Cardiac muscle cell (in vitro differentiated cells and primary cell): ENCODE data around the gene DUSP14. TPM values are rescaled to one million over a fixed set of nuclear protein-coding genes. Genes with fewer than 3 reads are reported as not detected.

Source experiments
- DNase-seq, 2 donors: peaks; one replicate each; pipeline versions ENCODE4 v3.0.0 to v3.0.0-alpha.2; 2010 to 2017; ENCODE audit warnings: low read depth in 1 of 2, low spot score in 1 of 2
- H3K27ac ChIP-seq: fragments of 200-600 bp; sonication (generic); 2 replicates; pipeline ENCODE4 v1.5.1; 2016
- H3K27me3 ChIP-seq: fragments of 200-600 bp; sonication (generic); 2 replicates; pipeline ENCODE4 v1.6.0; 2016; ENCODE audit warnings: control low read depth
- H3K36me3 ChIP-seq: fragments of 200-600 bp; sonication (generic); 2 replicates; pipeline ENCODE4 v1.5.1; 2016; ENCODE audit warnings: control low read depth
- H3K4me1 ChIP-seq: fragments of 200-600 bp; sonication (generic); 2 replicates; pipeline ENCODE4 v1.8.1; 2017; ENCODE audit warnings: low read depth, mild to moderate bottlenecking, mixed run types
- H3K4me3 ChIP-seq: fragments of 200-600 bp; sonication (generic); 2 replicates; pipeline ENCODE4 v1.5.1; 2016; ENCODE audit warnings: mild to moderate bottlenecking
- H3K9me3 ChIP-seq: fragments of 200-600 bp; sonication (generic); 2 replicates; pipeline ENCODE4 v1.5.1; 2017; ENCODE audit warnings: low read depth, mild to moderate bottlenecking, control low read depth
- polyA plus RNA-seq: library from polyadenylated mRNA; unstranded; fragments of >200 nt; fragmentation: Nextera tagmentation; extraction: Ambion mirVana; gene quantifications from 2 replicates; pipeline ENCODE4 v1.2.1, GENCODE V29; 2016
- total RNA-seq: library from RNA; depleted of rRNA; stranded (reverse); fragments of >200 nt; gene quantifications from 2 replicates; pipeline ENCODE4 v1.2.3, GENCODE V29; 2016
- TF ChIP-seq, protein P1 (sequence below): IDR thresholded peaks from 2 replicates; pipeline ENCODE4 v1.5.1; 2012; ENCODE audit warnings: low read depth, mild to moderate bottlenecking, low read length

The DUSP14 gene
- total and polyA plus RNA-seq, 2 experiments from 2014 or later: 23.0 to 29.7 TPM

- no peak for DNase-seq
- Histone ChIP-seq H3K9me3 (no peaks in the 10 kb centered on the region), H3K36me3 (no peaks in the 10 kb centered on the region), H3K27ac (no peak overlapping the region), H3K4me3 (no peak overlapping the region), H3K4me1 (no peaks in the 10 kb centered on the region), H3K27me3 (no peaks in the 10 kb centered on the region)
- TF ChIP-seq, protein P1, sequence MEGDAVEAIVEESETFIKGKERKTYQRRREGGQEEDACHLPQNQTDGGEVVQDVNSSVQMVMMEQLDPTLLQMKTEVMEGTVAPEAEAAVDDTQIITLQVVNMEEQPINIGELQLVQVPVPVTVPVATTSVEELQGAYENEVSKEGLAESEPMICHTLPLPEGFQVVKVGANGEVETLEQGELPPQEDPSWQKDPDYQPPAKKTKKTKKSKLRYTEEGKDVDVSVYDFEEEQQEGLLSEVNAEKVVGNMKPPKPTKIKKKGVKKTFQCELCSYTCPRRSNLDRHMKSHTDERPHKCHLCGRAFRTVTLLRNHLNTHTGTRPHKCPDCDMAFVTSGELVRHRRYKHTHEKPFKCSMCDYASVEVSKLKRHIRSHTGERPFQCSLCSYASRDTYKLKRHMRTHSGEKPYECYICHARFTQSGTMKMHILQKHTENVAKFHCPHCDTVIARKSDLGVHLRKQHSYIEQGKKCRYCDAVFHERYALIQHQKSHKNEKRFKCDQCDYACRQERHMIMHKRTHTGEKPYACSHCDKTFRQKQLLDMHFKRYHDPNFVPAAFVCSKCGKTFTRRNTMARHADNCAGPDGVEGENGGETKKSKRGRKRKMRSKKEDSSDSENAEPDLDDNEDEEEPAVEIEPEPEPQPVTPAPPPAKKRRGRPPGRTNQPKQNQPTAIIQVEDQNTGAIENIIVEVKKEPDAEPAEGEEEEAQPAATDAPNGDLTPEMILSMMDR: no peak
These were observed 12.6 kb downstream of the DUSP14 start for GRCh38 chr17:37502009-37502936.

- Histone ChIP-seq H3K9me3 (no peaks in the 10 kb centered on the region), H3K4me1 (no peaks in the 10 kb centered on the region), H3K27ac (no peak overlapping the region), H3K36me3 (no peaks in the 10 kb centered on the region), H3K27me3 (no peaks in the 10 kb centered on the region), H3K4me3 (no peak overlapping the region)
- DNase-seq: no peak
- TF ChIP-seq, protein P1: no peak
These were observed 13.5 kb downstream of the DUSP14 start for GRCh38 chr17:37503148-37503547.

DNA sequence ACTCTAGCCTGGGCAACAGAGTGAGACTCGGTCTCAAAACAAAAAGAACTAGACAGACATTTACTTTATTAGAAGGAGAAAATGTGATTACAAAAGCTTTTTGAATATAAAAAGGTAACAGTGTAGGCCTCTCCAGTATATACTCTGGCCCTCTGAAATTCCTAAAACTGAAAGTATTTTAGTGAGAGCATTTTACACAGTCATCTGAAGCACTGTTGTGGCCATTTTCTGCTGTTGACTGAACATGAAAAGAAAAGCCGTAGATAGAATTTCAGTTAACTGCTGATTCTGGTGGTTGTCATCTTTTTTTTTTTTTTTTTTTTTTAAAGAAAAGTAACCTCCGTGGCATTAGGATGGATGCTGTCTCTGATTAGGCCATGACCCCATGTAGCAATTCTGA is 15.6 kb downstream of the DUSP14 start:
- no peaks in the 10 kb centered on the region for H3K4me1 ChIP-seq
- no peaks in the 10 kb centered on the region for H3K27me3 ChIP-seq
- no peak overlapping the region for H3K4me3 ChIP-seq
- TF ChIP-seq, protein P1: no peak
- DNase-seq: no peak
- no peak overlapping the region for H3K27ac ChIP-seq
- H3K36me3 ChIP-seq: no peaks in the 10 kb centered on the region
- no peaks in the 10 kb centered on the region for H3K9me3 ChIP-seq

- peak; percentile 32 to 40 for DNase-seq
- H3K27ac ChIP-seq: peak overlapping the region; percentile 34
These were observed 17.0 kb downstream of the DUSP14 start for GRCh38 chr17:37506678-37507077.

DNA sequence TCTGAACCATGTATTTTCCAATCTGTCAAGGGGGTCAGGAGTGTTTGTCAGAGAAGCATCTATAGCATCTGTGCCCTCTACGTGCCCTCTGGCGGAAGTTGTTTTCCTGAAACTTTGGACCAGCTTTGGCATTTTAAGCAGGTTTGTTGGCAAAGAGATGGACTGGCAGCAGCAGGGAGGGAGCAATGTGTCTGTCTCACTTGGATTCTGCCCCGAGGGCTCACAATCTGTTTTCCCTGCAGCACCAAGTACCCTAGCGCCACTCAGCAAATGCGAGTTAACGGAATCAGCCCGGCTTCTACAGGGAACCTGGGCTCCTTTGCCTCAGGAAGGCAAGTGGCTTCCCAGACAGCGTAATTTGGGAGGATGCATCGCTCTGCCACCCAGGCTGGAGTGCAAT is 17.4 kb downstream of the DUSP14 start:
- TF ChIP-seq, protein P1: no peak
- no peak overlapping the region for H3K4me3 ChIP-seq
- H3K27me3 ChIP-seq: no peaks in the 10 kb centered on the region
- no peaks in the 10 kb centered on the region for H3K36me3 ChIP-seq
- H3K27ac ChIP-seq: peak overlapping the region; percentile 34
- DNase-seq: no peak
- peaks cover 2% of the 10 kb centered on the region for H3K4me1 ChIP-seq
- no peaks in the 10 kb centered on the region for H3K9me3 ChIP-seq

More at GRCh38 chr17:37506678-37507077, 17.0 kb downstream of the DUSP14 start:
- Histone ChIP-seq H3K4me3 (no peak overlapping the region), H3K36me3 (no peaks in the 10 kb centered on the region), H3K27me3 (no peaks in the 10 kb centered on the region), H3K4me1 (no peaks in the 10 kb centered on the region), H3K9me3 (no peaks in the 10 kb centered on the region)
- TF ChIP-seq, protein P1: peak; percentile 59
